Ovary (tissue), 3 donors: ENCODE data around the gene ZNRF1.

Source experiments
- CTCF ChIP-seq, 3 donors: fragments of 450-650 bp in 2 of 3; fragments of 200-600 bp in 1 of 3; IDR thresholded peaks; one replicate each; pipeline versions ENCODE4 v1.5.1 to v1.8.0; 2016 to 2022; ENCODE audit warnings: antibody characterized with exemption in 3 of 3, mild to moderate bottlenecking in 1 of 3
- EP300 ChIP-seq: sonication (generic); formaldehyde crosslinking; IDR thresholded peaks from one replicate; pipeline ENCODE4 v1.6.1; 2017; ENCODE audit warnings: antibody characterized with exemption
- POLR2A ChIP-seq: fragments of 450-650 bp; IDR thresholded peaks from one replicate; pipeline ENCODE4 v1.6.1; 2017; ENCODE audit warnings: antibody characterized with exemption, mild to moderate bottlenecking, moderate library complexity
- donor health status: DM: no; HTN: no; CAD: no.

- no peak for TF ChIP-seq EP300
- TF ChIP-seq CTCF (IDR thresholded peaks at IDR 0.05): no peak
- TF ChIP-seq POLR2A: no peak
Measured at GRCh38 chr16:75003931-75004330, 5.1 kb downstream of the ZNRF1 start.
